ENCODE data around the gene TLE5.

TLE5 gene

DNA sequence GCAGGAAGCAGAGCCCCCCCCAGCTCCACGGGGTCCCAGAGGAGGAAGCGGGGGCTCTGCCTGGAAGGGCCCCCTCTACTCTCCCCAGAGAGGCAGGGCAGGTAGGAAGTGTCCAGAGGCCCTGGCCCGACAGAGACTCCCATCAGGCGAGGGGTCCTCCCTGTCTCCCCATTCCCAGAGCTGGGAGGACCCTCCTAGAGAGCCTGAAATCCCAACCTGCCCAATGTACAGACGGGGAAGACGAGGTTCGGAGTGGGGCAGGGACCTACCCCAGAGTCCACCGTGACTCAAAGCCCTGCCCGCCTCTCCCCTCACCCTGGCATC lies 34.4 kb downstream of the TLE5 start:
- Histone ChIP-seq H3K27me3 (ENCODE audit: control insufficient read depth, insufficient read depth, low read length) (peaks cover 65% of the 10 kb centered on the region), H3K36me3 (ENCODE audit: insufficient read depth, low read length) (no peaks in the 10 kb centered on the region), H3K4me1 (ENCODE audit: control insufficient read depth, insufficient read depth, low read length) (no peaks in the 10 kb centered on the region), H3K9me3 (replicated peaks; ENCODE audit: low read length) (no peaks in the 10 kb centered on the region), H3K4me2 (ENCODE audit: low read length) (no peak overlapping the region), H3K4me3 (ENCODE audit: low read length) (no peak overlapping the region), H3K9ac (ENCODE audit: low read depth, low read length) (no peak overlapping the region)

DNA sequence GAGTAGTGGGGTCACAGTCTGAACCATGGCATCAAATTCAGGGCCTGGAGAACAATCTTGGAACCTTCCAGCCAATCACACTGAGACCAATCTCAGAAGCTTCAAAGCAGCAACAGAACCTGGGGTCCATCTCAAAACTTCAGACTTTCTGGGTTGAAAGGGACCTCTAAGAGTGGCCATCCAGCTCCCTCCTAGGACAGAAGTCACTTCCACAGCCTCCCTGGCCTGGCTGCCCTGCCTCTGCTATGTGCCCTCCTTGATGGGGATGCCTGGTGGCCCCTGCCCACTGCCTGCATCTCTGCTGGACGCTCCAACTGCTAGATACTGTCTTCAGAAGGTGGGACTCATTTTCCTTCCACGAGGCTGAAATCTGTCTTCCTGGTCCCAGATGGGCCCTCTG lies 35.0 kb downstream of the TLE5 start:
- Histone ChIP-seq H3K4me2 (ENCODE audit: low read length) (no peak overlapping the region), H3K9me3 (replicated peaks; ENCODE audit: low read length) (no peaks in the 10 kb centered on the region), H3K36me3 (ENCODE audit: insufficient read depth, low read length) (no peaks in the 10 kb centered on the region), H3K4me3 (ENCODE audit: low read length) (no peak overlapping the region), H3K27me3 (ENCODE audit: control insufficient read depth, insufficient read depth, low read length) (peaks cover 59% of the 10 kb centered on the region), H3K4me1 (ENCODE audit: control insufficient read depth, insufficient read depth, low read length) (no peaks in the 10 kb centered on the region), H3K9ac (ENCODE audit: low read depth, low read length) (no peak overlapping the region)

DNA sequence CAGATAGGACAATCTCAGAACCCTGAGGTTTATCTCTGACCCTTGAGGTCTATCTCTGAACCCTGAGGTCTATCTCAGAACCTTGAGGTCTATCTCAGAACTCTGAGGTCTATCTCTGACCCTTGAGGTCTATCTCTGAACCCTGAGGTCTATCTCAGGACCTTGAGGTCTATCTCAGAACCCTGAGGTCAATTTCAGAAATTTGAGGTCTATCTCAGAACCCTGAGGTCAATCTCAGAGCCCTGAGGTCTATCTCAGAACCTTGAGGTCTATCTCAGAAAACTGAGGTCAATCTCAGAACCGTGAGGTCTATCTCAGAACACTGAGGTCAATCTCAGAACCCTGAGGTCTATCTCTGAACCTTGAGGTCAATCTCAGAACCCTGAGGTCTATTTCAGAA lies 35.5 kb downstream of the TLE5 start:
- no peaks in the 10 kb centered on the region for H3K4me1 ChIP-seq (ENCODE audit: control insufficient read depth, insufficient read depth, low read length)
- no peak overlapping the region for H3K9ac ChIP-seq (ENCODE audit: low read depth, low read length)

GRCh38 chr19:3025549-3025886 lies 36.8 kb downstream of the TLE5 start:
- H3K4me2 ChIP-seq (ENCODE audit: low read length): no peak overlapping the region
- H3K27me3 ChIP-seq (ENCODE audit: control insufficient read depth, insufficient read depth, low read length): peaks cover 44% of the 10 kb centered on the region
- no peaks in the 10 kb centered on the region for H3K4me1 ChIP-seq (ENCODE audit: control insufficient read depth, insufficient read depth, low read length)
- H3K36me3 ChIP-seq (ENCODE audit: insufficient read depth, low read length): no peaks in the 10 kb centered on the region
- no peak overlapping the region for H3K9ac ChIP-seq (ENCODE audit: low read depth, low read length)
- H3K4me3 ChIP-seq (ENCODE audit: low read length): no peak overlapping the region
- no peaks in the 10 kb centered on the region for H3K9me3 ChIP-seq (replicated peaks; ENCODE audit: low read length)

More for the DNA sequence above, 35.5 kb downstream of the TLE5 start:
- H3K36me3 ChIP-seq (ENCODE audit: insufficient read depth, low read length): no peaks in the 10 kb centered on the region
- H3K4me3 ChIP-seq (ENCODE audit: low read length): no peak overlapping the region
- peaks cover 55% of the 10 kb centered on the region for H3K27me3 ChIP-seq (ENCODE audit: control insufficient read depth, insufficient read depth, low read length)
- H3K9me3 ChIP-seq (replicated peaks; ENCODE audit: low read length): no peaks in the 10 kb centered on the region
- H3K4me2 ChIP-seq (ENCODE audit: low read length): no peak overlapping the region

DNA sequence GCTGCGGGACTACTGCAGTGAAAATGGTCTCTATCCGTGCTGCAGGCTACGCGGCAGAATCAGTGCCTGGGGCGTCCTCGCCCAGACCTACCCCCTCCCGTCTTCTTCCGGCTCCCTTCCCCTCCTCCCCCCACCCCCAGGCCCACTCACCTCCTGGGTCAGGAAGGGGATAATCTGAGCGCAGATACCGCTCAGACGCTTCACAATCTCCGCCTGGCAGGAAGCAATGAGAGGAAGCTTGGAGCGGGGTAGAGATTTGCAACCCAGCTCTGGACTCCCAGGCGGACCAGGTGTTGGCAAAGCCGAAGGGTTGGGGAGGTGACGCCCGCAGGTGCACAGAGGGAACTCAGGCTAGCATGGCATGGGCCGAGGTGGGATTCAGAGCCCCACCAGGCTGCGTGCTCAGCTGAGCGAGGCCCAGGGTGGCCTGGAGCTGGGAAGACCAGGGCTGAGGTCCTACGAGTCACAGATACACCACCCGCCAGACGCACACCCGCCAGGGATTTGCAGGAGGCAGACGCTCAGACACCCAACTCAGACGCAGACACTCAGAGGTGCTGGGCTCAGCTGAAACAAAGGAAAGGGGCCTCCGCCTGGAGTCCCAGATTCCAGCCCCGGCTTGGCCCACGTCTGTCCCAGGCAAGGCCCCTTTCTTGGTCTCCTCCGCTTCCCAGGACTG lies 37.3 kb downstream of the TLE5 start:
- H3K9ac ChIP-seq (ENCODE audit: low read depth, low read length): no peak overlapping the region
- no peaks in the 10 kb centered on the region for H3K36me3 ChIP-seq (ENCODE audit: insufficient read depth, low read length)
- H3K4me1 ChIP-seq (ENCODE audit: control insufficient read depth, insufficient read depth, low read length): no peaks in the 10 kb centered on the region
- H3K4me2 ChIP-seq (ENCODE audit: low read length): no peak overlapping the region
- peaks cover 39% of the 10 kb centered on the region for H3K27me3 ChIP-seq (ENCODE audit: control insufficient read depth, insufficient read depth, low read length)
- H3K4me3 ChIP-seq (ENCODE audit: low read length): no peak overlapping the region
- H3K9me3 ChIP-seq (replicated peaks; ENCODE audit: low read length): no peaks in the 10 kb centered on the region

GRCh38 chr19:3024509-3024869 lies 37.8 kb downstream of the TLE5 start:
- Histone ChIP-seq H3K4me3 (ENCODE audit: low read length) (no peak overlapping the region), H3K9ac (ENCODE audit: low read depth, low read length) (no peak overlapping the region), H3K27me3 (ENCODE audit: control insufficient read depth, insufficient read depth, low read length) (peaks cover 34% of the 10 kb centered on the region), H3K36me3 (ENCODE audit: insufficient read depth, low read length) (no peaks in the 10 kb centered on the region), H3K4me1 (ENCODE audit: control insufficient read depth, insufficient read depth, low read length) (no peaks in the 10 kb centered on the region), H3K4me2 (ENCODE audit: low read length) (no peak overlapping the region), H3K9me3 (replicated peaks; ENCODE audit: low read length) (no peaks in the 10 kb centered on the region)

GRCh38 chr19:3020321-3020960 lies 41.9 kb downstream of the TLE5 start:
- Histone ChIP-seq H3K36me3 (ENCODE audit: insufficient read depth, low read length) (no peaks in the 10 kb centered on the region), H3K9me3 (replicated peaks; ENCODE audit: low read length) (no peaks in the 10 kb centered on the region), H3K4me3 (ENCODE audit: low read length) (no peak overlapping the region), H3K9ac (ENCODE audit: low read depth, low read length) (no peak overlapping the region), H3K4me1 (ENCODE audit: control insufficient read depth, insufficient read depth, low read length) (no peaks in the 10 kb centered on the region), H3K27me3 (ENCODE audit: control insufficient read depth, insufficient read depth, low read length) (peaks cover 9% of the 10 kb centered on the region), H3K4me2 (ENCODE audit: low read length) (no peak overlapping the region)

DNA sequence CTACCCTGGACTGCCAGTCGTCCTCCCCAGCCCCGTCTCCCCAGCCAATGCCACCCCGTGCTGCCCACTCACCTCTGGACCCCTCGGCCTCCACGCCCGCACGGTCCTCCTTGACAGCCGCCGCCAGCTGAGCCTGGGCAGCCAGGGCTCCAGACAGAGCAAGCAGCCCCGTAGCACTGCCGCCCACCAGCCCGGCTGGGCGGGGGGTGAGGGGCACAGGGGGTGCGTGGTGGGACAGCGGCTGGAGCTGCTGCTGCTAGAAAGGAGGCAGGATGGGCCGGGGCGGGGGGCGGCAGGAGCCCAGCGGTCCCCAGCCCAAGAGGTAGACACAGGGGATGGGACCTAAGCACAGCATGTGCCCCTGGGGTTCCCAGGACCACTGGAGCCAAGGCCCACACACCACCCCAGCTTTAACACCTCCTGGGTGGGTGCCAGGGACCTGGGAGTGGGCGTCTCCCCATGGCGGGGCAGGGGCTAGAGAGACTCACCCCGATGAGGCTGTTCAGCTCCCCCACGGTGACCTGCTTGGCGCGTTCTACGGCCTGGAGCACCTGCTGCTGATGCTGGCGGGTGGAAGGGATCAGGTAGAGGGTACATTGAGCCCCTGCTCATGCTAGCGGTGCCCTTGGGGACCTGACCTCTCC lies 43.0 kb downstream of the TLE5 start:
- Histone ChIP-seq H3K4me2 (ENCODE audit: low read length) (no peak overlapping the region), H3K4me3 (ENCODE audit: low read length) (no peak overlapping the region), H3K9me3 (replicated peaks; ENCODE audit: low read length) (no peaks in the 10 kb centered on the region), H3K9ac (ENCODE audit: low read depth, low read length) (no peak overlapping the region), H3K36me3 (ENCODE audit: insufficient read depth, low read length) (no peaks in the 10 kb centered on the region), H3K27me3 (ENCODE audit: control insufficient read depth, insufficient read depth, low read length) (peaks cover under 1% of the 10 kb centered on the region), H3K4me1 (ENCODE audit: control insufficient read depth, insufficient read depth, low read length) (no peaks in the 10 kb centered on the region)

GRCh38 chr19:3017923-3018322 lies 44.4 kb downstream of the TLE5 start:
- H3K4me2 ChIP-seq (ENCODE audit: low read length): no peak overlapping the region
- no peaks in the 10 kb centered on the region for H3K9me3 ChIP-seq (replicated peaks; ENCODE audit: low read length)
- no peaks in the 10 kb centered on the region for H3K4me1 ChIP-seq (ENCODE audit: control insufficient read depth, insufficient read depth, low read length)
- H3K4me3 ChIP-seq (ENCODE audit: low read length): no peak overlapping the region
- no peak overlapping the region for H3K9ac ChIP-seq (ENCODE audit: low read depth, low read length)
- H3K27me3 ChIP-seq (ENCODE audit: control insufficient read depth, insufficient read depth, low read length): peaks cover 3% of the 10 kb centered on the region
- no peaks in the 10 kb centered on the region for H3K36me3 ChIP-seq (ENCODE audit: insufficient read depth, low read length)

- H3K36me3 ChIP-seq (ENCODE audit: insufficient read depth, low read length): no peaks in the 10 kb centered on the region
- no peak overlapping the region for H3K4me2 ChIP-seq (ENCODE audit: low read length)
- H3K27me3 ChIP-seq (ENCODE audit: control insufficient read depth, insufficient read depth, low read length): peaks cover 11% of the 10 kb centered on the region
- H3K9ac ChIP-seq (ENCODE audit: low read depth, low read length): no peak overlapping the region
- H3K4me1 ChIP-seq (ENCODE audit: control insufficient read depth, insufficient read depth, low read length): no peaks in the 10 kb centered on the region
- H3K4me3 ChIP-seq (ENCODE audit: low read length): no peak overlapping the region
- H3K9me3 ChIP-seq (replicated peaks; ENCODE audit: low read length): no peaks in the 10 kb centered on the region
Observed at GRCh38 chr19:3015126-3016057, 46.9 kb downstream of the TLE5 start.

DNA sequence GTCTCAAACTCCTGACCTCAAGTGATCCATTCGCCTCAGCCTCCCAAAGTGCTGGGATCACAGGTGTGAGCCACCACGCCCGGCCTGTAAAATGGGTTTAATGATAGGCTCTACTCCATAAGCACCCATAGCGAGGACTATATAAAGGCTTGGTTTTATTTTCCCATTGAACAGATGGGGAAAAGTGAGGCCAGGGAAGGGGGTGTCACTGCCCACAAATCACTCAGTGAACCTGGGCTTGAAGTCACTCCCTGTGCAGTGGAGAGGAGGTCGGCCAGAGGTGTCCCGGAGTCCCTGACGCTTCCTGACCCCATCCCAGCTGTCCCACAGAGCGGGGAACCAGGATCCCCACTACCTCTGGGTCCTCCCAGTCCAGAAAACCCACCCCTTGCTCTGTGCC lies 48.2 kb downstream of the TLE5 start:
- Histone ChIP-seq H3K4me2 (ENCODE audit: low read length) (no peak overlapping the region), H3K36me3 (ENCODE audit: insufficient read depth, low read length) (no peaks in the 10 kb centered on the region), H3K4me3 (ENCODE audit: low read length) (no peak overlapping the region), H3K27me3 (ENCODE audit: control insufficient read depth, insufficient read depth, low read length) (peaks cover 11% of the 10 kb centered on the region), H3K9ac (ENCODE audit: low read depth, low read length) (no peak overlapping the region), H3K4me1 (ENCODE audit: control insufficient read depth, insufficient read depth, low read length) (no peaks in the 10 kb centered on the region), H3K9me3 (replicated peaks; ENCODE audit: low read length) (no peaks in the 10 kb centered on the region)
